ENCODE measurements around the gene PRICKLE3.
"Not testable (repeated sequence)": the region's sequence is repeated elsewhere in the genome, so short reads cannot be mapped to it uniquely, and the experiment has no call there.

PRICKLE3 gene

GRCh38 chrX:49155243-49155899 is 30.8 kb downstream of the PRICKLE3 start:
- TF ChIP-seq, protein P1, sequence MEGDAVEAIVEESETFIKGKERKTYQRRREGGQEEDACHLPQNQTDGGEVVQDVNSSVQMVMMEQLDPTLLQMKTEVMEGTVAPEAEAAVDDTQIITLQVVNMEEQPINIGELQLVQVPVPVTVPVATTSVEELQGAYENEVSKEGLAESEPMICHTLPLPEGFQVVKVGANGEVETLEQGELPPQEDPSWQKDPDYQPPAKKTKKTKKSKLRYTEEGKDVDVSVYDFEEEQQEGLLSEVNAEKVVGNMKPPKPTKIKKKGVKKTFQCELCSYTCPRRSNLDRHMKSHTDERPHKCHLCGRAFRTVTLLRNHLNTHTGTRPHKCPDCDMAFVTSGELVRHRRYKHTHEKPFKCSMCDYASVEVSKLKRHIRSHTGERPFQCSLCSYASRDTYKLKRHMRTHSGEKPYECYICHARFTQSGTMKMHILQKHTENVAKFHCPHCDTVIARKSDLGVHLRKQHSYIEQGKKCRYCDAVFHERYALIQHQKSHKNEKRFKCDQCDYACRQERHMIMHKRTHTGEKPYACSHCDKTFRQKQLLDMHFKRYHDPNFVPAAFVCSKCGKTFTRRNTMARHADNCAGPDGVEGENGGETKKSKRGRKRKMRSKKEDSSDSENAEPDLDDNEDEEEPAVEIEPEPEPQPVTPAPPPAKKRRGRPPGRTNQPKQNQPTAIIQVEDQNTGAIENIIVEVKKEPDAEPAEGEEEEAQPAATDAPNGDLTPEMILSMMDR (conservative IDR thresholded peaks at IDR 0.05), result no peak
- H3K27ac ChIP-seq, result no peak overlapping the region

DNA sequence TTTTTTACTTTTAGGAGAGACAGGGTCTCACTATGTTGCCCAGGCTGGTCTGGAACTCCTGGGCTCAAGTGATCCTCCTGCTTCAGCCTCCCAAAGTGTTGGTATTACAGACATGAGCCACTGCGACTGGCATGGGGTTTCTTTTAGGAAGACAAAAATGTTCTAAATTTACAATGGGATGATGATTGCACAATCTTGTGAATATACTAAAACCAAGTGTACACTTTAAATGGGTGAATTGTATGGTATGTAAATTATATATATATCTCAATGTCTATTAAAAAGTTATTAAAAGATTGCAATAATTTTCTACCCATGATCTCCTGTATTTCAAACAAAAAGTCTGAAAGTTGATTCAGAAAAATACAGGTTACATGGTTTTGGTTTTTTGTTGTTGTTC is 32.7 kb downstream of the PRICKLE3 start:
- TF ChIP-seq, protein P1 (conservative IDR thresholded peaks at IDR 0.05), result no peak
- H3K27ac ChIP-seq, result no peak overlapping the region

DNA sequence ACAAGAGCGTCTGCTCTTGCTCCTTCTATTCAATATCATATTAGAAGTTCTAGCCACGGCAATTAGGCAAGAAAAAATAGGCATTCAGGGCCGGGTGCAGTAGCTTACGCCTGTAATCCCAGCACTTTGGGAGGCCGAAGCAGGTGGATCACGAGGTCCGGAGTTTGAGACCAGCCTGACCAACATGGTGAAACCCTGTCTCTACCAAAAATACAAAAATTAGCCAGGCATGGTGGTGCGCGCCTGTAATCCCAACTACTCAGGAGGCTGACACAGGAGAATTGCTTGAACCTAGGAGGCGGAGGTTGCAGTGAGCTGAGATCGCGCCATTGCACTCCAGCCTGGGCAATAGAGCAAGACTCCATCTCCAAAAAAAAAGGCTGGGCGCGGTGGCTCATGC is 36.9 kb downstream of the PRICKLE3 start:
- not testable (repeated sequence) for H3K27ac ChIP-seq

DNA sequence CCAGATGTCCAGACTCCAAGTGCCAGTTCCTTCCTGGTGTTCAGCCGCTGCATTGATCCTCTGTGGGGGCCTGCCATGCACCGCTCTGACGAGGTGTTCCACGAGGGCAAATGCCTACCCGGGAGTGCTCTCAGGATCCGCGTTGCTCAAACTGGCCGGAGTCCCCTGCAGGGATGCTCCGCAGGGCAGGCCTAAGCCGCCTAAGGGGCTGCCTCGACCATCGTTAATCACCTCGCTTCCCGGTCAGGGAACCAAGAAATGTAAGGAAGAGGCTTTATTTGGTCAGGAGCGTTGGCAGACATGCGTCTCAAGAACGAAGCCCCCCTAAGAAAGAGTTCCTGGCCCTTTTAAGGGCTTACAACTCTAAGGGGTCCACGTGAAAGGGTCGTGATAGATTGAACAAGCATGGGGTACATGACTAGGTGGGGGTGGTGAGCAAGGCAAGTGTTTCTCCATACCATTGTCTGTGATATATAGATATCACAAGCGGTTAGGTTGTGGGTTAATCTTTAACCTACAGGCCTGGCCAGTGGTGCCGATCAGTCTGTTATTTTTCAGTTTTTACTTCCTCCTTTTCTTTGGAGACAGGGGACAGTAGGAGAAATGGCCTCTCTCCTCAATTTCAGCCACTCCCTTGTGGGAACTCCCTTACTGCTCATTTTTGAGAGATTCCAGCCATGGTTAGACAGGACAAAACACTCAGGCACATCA is 37.6 kb downstream of the PRICKLE3 start:
- not testable (repeated sequence) for H3K27ac ChIP-seq

DNA sequence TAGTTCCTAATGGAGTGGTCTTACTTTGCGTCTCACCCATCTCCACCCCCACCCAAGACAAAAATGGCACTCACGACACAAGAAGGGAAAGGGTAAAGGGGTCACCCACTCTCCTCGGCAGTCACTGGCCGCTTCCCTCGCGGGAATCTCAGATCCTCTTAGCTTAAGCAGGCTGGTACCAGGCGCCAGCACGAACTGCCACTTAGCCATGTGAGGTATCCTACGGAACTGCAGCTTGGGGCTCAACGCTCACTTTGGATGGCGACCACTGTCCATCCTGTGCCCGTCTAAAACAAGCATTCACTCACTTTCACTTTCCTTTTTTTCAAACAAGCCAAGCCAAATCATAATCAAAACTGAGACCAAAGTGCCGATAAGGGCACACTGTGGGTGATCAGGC is 38.2 kb downstream of the PRICKLE3 start:
- TF ChIP-seq, protein P1 (conservative IDR thresholded peaks at IDR 0.05), result no peak
- H3K27ac ChIP-seq, result no peak overlapping the region

- TF ChIP-seq, protein P1 (conservative IDR thresholded peaks at IDR 0.05), result no peak
- no peak overlapping the region for H3K27ac ChIP-seq
These were observed 38.9 kb downstream of the PRICKLE3 start for GRCh38 chrX:49147282-49147681.

DNA sequence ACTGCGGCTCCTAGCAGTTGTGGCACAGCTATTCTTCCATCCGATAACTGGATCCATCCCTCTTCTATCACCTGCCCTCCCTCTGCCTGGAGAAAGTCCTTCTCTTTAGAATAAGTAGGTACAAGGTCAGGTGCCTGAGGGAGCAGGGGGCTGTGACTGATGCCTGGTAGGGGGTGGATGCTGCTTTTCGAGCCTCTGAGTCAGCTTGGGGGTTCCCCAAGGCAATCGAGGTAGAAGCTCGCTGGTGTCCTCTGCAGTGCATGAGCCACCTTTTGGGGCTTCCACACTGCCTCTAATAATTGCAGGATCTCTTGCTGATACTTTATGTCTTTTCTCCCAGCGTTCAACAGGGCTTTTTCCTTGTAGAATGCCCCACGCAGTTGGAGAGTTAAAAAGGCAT is 43.0 kb downstream of the PRICKLE3 start:
- H3K27ac ChIP-seq, result not testable (repeated sequence)

DNA sequence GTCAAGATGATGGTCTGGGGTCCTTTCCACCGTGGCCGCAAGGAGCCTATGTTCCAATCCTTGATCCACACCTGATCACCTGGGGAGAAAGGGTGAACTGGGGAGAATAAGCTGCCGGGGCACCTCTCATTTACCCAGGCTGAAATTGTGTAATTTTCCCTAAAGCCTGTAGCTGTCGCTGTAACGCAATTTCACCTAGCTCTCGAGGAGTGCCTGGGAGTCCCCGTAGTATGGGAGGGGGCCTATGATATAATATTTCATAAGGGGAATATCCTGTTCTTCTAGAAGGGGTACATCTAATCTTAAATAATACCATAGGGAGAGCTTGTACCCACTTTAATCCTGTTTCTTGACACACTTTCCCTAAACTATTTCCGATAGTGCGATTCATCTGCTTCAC is 43.9 kb downstream of the PRICKLE3 start:
- H3K27ac ChIP-seq, result not testable (repeated sequence)

- TF ChIP-seq, protein P1 (conservative IDR thresholded peaks at IDR 0.05), result no peak
- no peak overlapping the region for H3K27ac ChIP-seq
These were observed 46.5 kb downstream of the PRICKLE3 start for GRCh38 chrX:49139713-49140112.

GRCh38 chrX:49137492-49137891 is 48.7 kb downstream of the PRICKLE3 start:
- TF ChIP-seq, protein P1 (conservative IDR thresholded peaks at IDR 0.05), result no peak
- no peak overlapping the region for H3K27ac ChIP-seq

All from VCaP (cell line).